Smooth muscle cell of the pulmonary artery (primary cell): ENCODE results near the gene IMMP1L. TPM values are rescaled to one million over a fixed set of nuclear protein-coding genes. Genes with fewer than 3 reads are reported as not detected.

Experiments used
- total RNA-seq: library from RNA; depleted of rRNA; stranded (reverse); fragments of >200 nt; gene quantifications from 2 replicates; pipeline ENCODE4 v1.2.3, GENCODE V29; 2014

The IMMP1L gene, protein sequence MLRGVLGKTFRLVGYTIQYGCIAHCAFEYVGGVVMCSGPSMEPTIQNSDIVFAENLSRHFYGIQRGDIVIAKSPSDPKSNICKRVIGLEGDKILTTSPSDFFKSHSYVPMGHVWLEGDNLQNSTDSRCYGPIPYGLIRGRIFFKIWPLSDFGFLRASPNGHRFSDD
- total RNA-seq, result 5.0 and 5.7 TPM in 2 replicates

DNA sequence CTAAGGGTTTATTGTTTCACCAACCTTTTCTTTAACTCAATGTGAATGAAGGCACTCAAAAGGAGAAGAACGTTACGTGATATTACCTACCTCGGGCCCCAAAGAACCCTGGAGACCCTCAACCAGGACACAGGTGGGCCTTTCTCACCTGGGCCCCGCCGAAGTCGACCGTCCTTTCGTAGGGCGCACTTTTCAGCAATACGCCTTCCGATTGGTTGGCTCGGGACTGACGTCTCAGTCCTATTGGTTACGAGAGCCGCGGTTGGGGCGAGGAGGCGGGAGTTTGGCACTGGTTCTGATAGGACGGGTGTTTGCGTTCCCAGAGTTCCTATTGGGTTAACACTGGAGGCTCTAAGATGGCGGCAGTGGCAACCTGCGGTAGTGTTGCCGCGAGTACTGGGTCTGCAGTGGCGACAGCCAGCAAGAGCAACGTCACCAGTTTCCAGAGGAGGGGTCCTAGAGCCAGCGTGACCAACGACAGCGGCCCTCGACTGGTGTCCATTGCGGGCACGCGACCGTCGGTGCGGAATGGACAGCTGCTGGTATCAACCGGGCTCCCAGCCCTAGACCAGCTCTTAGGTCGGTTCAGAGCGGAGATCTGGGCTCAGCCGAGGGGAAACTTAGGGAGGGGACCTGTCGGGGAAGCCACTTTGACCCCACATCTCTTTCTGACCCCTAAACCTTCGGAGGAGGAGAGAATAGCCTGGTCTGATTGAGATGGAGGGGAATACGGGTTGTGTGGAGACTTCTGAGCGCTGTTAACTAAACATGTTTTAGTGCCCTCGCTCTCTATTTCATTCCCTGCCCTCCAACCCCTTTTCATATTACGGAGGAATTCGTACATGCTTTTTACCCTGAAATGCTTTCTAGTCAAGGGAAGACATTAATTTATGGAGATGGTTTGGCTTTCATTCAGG, at the start of gene IMMP1L, which contains the start of gene ELP4:
IMMP1L (minus strand) TSS at position 194 of the 917 bp plus-strand sequence. CDS start 46,346 bp downstream, outside the sequence.
ELP4 (plus strand) TSS at position 339 of the 917 bp plus-strand sequence; CDS start at position 357, 18 bp downstream.

Other genes starting within 250 kb of the IMMP1L start
- gene DCDC1, start 139.9 kb downstream of the IMMP1L start, total RNA-seq, result 0.07 and 0.26 TPM in 2 replicates
- 21.3 and 23.0 TPM in 2 replicates for gene DNAJC24, start 139.8 kb downstream of the IMMP1L start, total RNA-seq
- 11.4 and 14.3 TPM in 2 replicates for gene ELP4, start 145 bp upstream of the IMMP1L start, total RNA-seq